GM18502 (cell line): ENCODE measurements around the gene OPN3.

Source experiments
- ATAC-seq: cut with Tn5 transposase; IDR thresholded peaks from one replicate; pipeline ENCODE4 v1.9.1; 2021; ENCODE audit warnings: mild to moderate bottlenecking; ENCODE audit not compliant: unreplicated experiment, poor library complexity

OPN3 gene

GRCh38 chr1:241627453-241628259 is 12.5 kb downstream of the OPN3 start:
- ATAC-seq = peak; percentile 85

- no peak for ATAC-seq
Observed at GRCh38 chr1:241624935-241625334, 15.2 kb downstream of the OPN3 start.

GRCh38 chr1:241622669-241623068 is 17.5 kb downstream of the OPN3 start:
- ATAC-seq = no peak

GRCh38 chr1:241617426-241617825 is 22.7 kb downstream of the OPN3 start:
- ATAC-seq = no peak

- no peak for ATAC-seq
Observed at GRCh38 chr1:241615043-241615974, 24.9 kb downstream of the OPN3 start.

- ATAC-seq = no peak
Observed at GRCh38 chr1:241614572-241614971, 25.6 kb downstream of the OPN3 start.

- no peak for ATAC-seq
Observed at GRCh38 chr1:241614144-241614543, 26.0 kb downstream of the OPN3 start.

- ATAC-seq = no peak
Observed at GRCh38 chr1:241612533-241613477, 27.4 kb downstream of the OPN3 start.

- no peak for ATAC-seq
Observed at GRCh38 chr1:241611736-241612135, 28.4 kb downstream of the OPN3 start.

GRCh38 chr1:241611063-241611462 is 29.1 kb downstream of the OPN3 start:
- ATAC-seq = peak; percentile 89

GRCh38 chr1:241610056-241610815 is 29.9 kb downstream of the OPN3 start:
- ATAC-seq = no peak

- peak; percentile 29 for ATAC-seq
Observed at GRCh38 chr1:241608379-241609033, 31.7 kb downstream of the OPN3 start.

- ATAC-seq = no peak
Observed at GRCh38 chr1:241607497-241607896, 32.7 kb downstream of the OPN3 start.

GRCh38 chr1:241606544-241606943 is 33.6 kb downstream of the OPN3 start:
- ATAC-seq = no peak

GRCh38 chr1:241605146-241605805 is 34.9 kb downstream of the OPN3 start:
- no peak for ATAC-seq

GRCh38 chr1:241603731-241604245 is 36.4 kb downstream of the OPN3 start:
- ATAC-seq = no peak

- peak; percentile 89 for ATAC-seq
Observed at GRCh38 chr1:241600496-241600901, 39.7 kb downstream of the OPN3 start.

- ATAC-seq = peak; percentile 30
Observed at GRCh38 chr1:241598249-241598648, 41.9 kb downstream of the OPN3 start.
